IgD-negative memory B cell (primary cell): Measurements from ENCODE around the gene NUP50. TPM values are rescaled to one million over a fixed set of nuclear protein-coding genes. Genes with fewer than 3 reads are reported as not detected.
"Not testable (repeated sequence)": the region's sequence is repeated elsewhere in the genome, so short reads cannot be mapped to it uniquely, and the experiment has no call there.

Source experiments
- H3K27ac Mint-ChIP-seq, 3 donors: one replicate each; pipeline ENCODE4 v1.8.0; 2020 to 2022; ENCODE audit warnings: mild to moderate bottlenecking in 3 of 3, mixed read lengths in 3 of 3, moderate library complexity in 1 of 3
- H3K27me3 Mint-ChIP-seq: one replicate; pipeline ENCODE4 v1.8.0; 2021; ENCODE audit warnings: mixed read lengths
- H3K36me3 Mint-ChIP-seq: one replicate; pipeline ENCODE4 v1.8.0; 2020; ENCODE audit warnings: mild to moderate bottlenecking, mixed read lengths
- H3K4me1 Mint-ChIP-seq, 3 donors: one replicate each; pipeline ENCODE4 v1.8.0; 2020 to 2022; ENCODE audit warnings: mixed read lengths in 3 of 3, mild to moderate bottlenecking in 1 of 3
- H3K4me3 Mint-ChIP-seq, 4 donors: one replicate each; pipeline ENCODE4 v1.8.0; 2020 to 2022; ENCODE audit warnings: mild to moderate bottlenecking in 4 of 4, mixed read lengths in 4 of 4, moderate library complexity in 3 of 4
- H3K9me3 Mint-ChIP-seq, 3 donors: one replicate each; pipeline ENCODE4 v1.8.0; 2020 to 2021; ENCODE audit warnings: mixed read lengths in 3 of 3, mild to moderate bottlenecking in 1 of 3
- polyA plus RNA-seq: library from polyadenylated mRNA; unstranded; fragments of 300-500 nt; fragmentation: Illumina TruSeq; gene quantifications from one replicate; pipeline ENCODE4 v1.2.3, GENCODE V29; 2021

The NUP50 gene
- polyA plus RNA-seq, 1 donor from 2014 or later = 43.9 TPM

GRCh38 chr22:45172881-45173585 is 9.3 kb downstream of the NUP50 start:
- H3K4me3 Mint-ChIP-seq = peak overlapping the region in 1 of 4 donors; percentile 75
- H3K4me1 Mint-ChIP-seq = peaks cover 11 to 17% (median 12%) of the 10 kb centered on the region in 3 donors
- H3K9me3 Mint-ChIP-seq = no peaks in the 10 kb centered on the region
- no peaks in the 10 kb centered on the region for H3K27me3 Mint-ChIP-seq
- peak overlapping the region in 2 of 3 donors; percentile 0 to 65 for H3K27ac Mint-ChIP-seq
- H3K36me3 Mint-ChIP-seq = peaks cover 9% of the 10 kb centered on the region

GRCh38 chr22:45179276-45180049 is 15.7 kb downstream of the NUP50 start:
- H3K4me1 Mint-ChIP-seq = peaks cover 0 to 15% (median 10%) of the 10 kb centered on the region in 3 donors

DNA sequence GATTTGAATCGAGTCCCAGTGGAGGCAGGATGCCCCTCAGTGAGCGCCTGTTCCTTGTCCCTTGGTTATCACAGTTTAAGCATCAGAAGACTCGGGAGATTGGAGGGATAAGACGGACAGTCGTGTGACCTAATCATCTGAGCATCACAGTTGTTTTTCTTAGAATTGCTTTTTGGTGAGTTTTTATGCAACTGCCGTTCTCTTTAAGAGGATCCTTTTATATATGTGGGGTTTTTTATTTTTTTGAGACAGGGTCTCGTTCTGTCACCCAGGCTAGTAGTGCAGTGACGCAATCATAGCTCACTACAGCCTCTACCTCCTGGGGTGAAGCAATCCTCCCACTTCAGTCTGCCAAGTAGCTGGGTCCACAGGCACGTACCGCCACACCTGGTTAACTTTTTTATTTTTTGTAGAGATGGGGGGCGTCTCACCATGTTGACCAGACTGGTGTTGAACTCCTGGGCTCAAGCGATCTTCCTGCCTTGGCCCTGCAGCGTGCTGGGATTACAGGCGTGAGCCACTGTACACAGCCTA is 16.5 kb downstream of the NUP50 start:
- Mint-ChIP-seq H3K27ac (peak overlapping the region in 1 of 3 donors; percentile 82), H3K9me3 (no peaks in the 10 kb centered on the region), H3K4me1 (peaks cover 0 to 12% (median 2%) of the 10 kb centered on the region in 3 donors), H3K27me3 (no peaks in the 10 kb centered on the region), H3K4me3 (no peak overlapping the region), H3K36me3 (peaks cover 2% of the 10 kb centered on the region)

More at GRCh38 chr22:45179276-45180049, 15.7 kb downstream of the NUP50 start:
- Mint-ChIP-seq H3K4me3 (peak overlapping the region in 1 of 4 donors; percentile 16), H3K36me3 (peaks cover 2% of the 10 kb centered on the region), H3K27ac (peak overlapping the region in 1 of 3 donors; percentile 82), H3K9me3 (no peaks in the 10 kb centered on the region), H3K27me3 (no peaks in the 10 kb centered on the region)

GRCh38 chr22:45181240-45181639 is 17.5 kb downstream of the NUP50 start:
- Mint-ChIP-seq H3K4me3 (no peak overlapping the region), H3K27ac (no peak overlapping the region), H3K9me3 (no peaks in the 10 kb centered on the region), H3K4me1 (peaks cover 0 to 8% (median 0%) of the 10 kb centered on the region in 3 donors), H3K36me3 (peaks cover 2% of the 10 kb centered on the region), H3K27me3 (no peaks in the 10 kb centered on the region)

DNA sequence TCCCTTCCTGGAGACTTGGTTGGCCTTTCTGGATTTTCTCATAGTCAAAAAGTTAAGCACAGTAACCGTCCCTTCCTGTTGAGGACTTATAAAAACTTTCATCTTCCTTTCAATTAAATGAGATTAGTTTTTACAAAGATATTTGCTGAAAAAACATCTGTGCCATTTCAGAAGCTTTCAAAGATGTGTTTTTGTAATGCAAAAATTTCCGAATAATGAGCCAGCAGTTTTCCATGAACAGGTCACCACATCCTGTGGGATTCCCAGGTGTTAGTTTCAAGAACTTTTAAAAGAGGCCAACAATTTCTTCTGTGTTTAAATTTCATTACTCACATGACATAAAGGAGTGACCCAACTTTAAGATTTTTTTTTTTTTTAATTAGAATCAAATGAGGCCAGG is 18.0 kb downstream of the NUP50 start:
- Mint-ChIP-seq H3K27me3 (no peaks in the 10 kb centered on the region), H3K9me3 (no peaks in the 10 kb centered on the region), H3K27ac (no peak overlapping the region), H3K36me3 (peaks cover 2% of the 10 kb centered on the region), H3K4me3 (no peak overlapping the region), H3K4me1 (peaks cover 0 to 8% (median 0%) of the 10 kb centered on the region in 3 donors)

GRCh38 chr22:45183974-45184373 is 20.2 kb downstream of the NUP50 start:
- Mint-ChIP-seq H3K27ac (no peak overlapping the region), H3K4me3 (no peak overlapping the region), H3K4me1 (peaks cover 0 to 5% (median 0%) of the 10 kb centered on the region in 3 donors), H3K27me3 (no peaks in the 10 kb centered on the region), H3K36me3 (peaks cover 2% of the 10 kb centered on the region), H3K9me3 (no peaks in the 10 kb centered on the region)

GRCh38 chr22:45185718-45186514 is 22.2 kb downstream of the NUP50 start:
- Mint-ChIP-seq H3K4me3 (no peak overlapping the region), H3K36me3 (peaks cover 2% of the 10 kb centered on the region), H3K27ac (no peak overlapping the region), H3K27me3 (no peaks in the 10 kb centered on the region), H3K4me1 (no peaks in the 10 kb centered on the region), H3K9me3 (no peaks in the 10 kb centered on the region)

DNA sequence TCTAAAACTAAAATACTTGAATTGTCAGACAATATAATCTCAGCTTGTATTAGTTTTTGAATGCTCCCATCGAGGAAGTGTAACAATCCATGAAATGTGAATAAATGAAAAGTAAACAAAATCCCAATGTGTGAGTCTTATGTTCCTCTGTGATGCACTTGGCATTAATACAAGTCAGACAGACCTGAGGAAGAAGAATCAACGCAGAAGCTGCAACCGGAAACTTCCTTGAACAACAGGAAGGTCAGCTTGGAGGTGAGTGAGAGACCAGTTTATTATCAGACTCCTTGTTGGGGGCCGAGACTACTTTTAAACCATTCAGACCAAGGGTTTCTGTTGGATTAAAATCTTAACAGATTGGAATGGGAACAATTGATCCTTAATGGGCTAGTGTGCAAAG is 24.2 kb downstream of the NUP50 start:
- peaks cover 3% of the 10 kb centered on the region for H3K36me3 Mint-ChIP-seq
- H3K4me3 Mint-ChIP-seq = no peak overlapping the region
- no peaks in the 10 kb centered on the region for H3K4me1 Mint-ChIP-seq
- no peaks in the 10 kb centered on the region for H3K27me3 Mint-ChIP-seq
- no peaks in the 10 kb centered on the region for H3K9me3 Mint-ChIP-seq
- H3K27ac Mint-ChIP-seq = no peak overlapping the region

DNA sequence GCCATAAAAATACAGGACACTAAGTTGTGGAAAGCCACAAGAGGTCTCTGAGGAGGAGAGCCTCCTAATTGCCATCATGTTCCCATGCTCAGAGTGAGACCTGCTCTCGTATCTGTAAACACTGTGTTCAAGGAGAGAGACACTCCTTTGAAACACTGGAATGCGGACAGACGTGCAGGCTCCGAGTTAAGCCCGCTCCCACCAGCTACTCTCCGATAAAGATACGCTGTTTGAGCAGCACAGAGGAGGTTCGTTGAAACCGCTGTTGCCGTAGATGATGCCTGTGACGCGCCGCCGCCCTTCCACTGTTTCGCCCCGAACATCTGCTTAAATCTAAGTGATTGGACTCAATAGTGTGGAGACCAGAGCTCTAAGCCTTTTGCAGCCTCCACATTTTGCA is 25.1 kb downstream of the NUP50 start:
- peaks cover 3% of the 10 kb centered on the region for H3K36me3 Mint-ChIP-seq
- H3K4me1 Mint-ChIP-seq = no peaks in the 10 kb centered on the region
- no peaks in the 10 kb centered on the region for H3K27me3 Mint-ChIP-seq
- peak overlapping the region in 1 of 4 donors; percentile 63 for H3K4me3 Mint-ChIP-seq
- no peak overlapping the region for H3K27ac Mint-ChIP-seq
- no peaks in the 10 kb centered on the region for H3K9me3 Mint-ChIP-seq

- no peaks in the 10 kb centered on the region for H3K4me1 Mint-ChIP-seq
- no peaks in the 10 kb centered on the region for H3K27me3 Mint-ChIP-seq
- no peak overlapping the region for H3K4me3 Mint-ChIP-seq
- peaks cover 3% of the 10 kb centered on the region for H3K36me3 Mint-ChIP-seq
- H3K27ac Mint-ChIP-seq = peak overlapping the region in 1 of 3 donors; percentile 73
- H3K9me3 Mint-ChIP-seq = no peaks in the 10 kb centered on the region
Observed at GRCh38 chr22:45190202-45190872, 26.6 kb downstream of the NUP50 start.

GRCh38 chr22:45191746-45192145 is 28.0 kb downstream of the NUP50 start:
- not testable (repeated sequence) for H3K9me3 Mint-ChIP-seq, H3K4me3 Mint-ChIP-seq, H3K27me3 Mint-ChIP-seq, H3K4me1 Mint-ChIP-seq, H3K36me3 Mint-ChIP-seq
- H3K27ac Mint-ChIP-seq = peak overlapping the region in 1 of 3 donors; percentile 4

DNA sequence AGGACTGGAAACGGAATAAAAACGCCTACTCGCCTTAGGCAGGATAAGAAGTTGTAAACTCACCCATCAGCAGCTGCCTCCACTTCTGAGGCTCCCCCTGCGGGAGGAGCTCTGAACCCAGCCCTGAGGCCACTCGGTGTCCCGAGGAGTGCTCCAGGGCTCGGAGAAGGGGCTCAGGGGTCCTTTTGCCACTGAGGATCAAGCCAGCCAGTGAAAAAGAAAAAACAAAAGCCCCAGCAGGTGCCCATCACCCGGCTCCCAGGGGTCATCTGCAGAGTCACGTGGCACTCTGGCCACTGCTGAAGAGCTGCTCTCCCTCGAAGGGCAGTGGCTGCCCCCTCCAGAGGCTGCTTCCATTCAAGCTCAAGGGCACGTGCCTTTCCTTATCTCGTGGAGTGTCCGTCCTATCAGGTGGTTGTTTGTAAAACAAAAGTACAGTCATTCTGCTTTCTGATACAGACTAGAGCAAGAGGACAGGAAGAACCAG is 29.0 kb downstream of the NUP50 start:
- Mint-ChIP-seq H3K27me3 (no peaks in the 10 kb centered on the region), H3K4me3 (no peak overlapping the region), H3K27ac (no peak overlapping the region), H3K36me3 (peaks cover 3% of the 10 kb centered on the region), H3K4me1 (peaks cover 0 to 3% (median 0%) of the 10 kb centered on the region in 3 donors), H3K9me3 (no peaks in the 10 kb centered on the region)

GRCh38 chr22:45194686-45195085 is 31.0 kb downstream of the NUP50 start:
- H3K27me3 Mint-ChIP-seq = no peaks in the 10 kb centered on the region
- H3K27ac Mint-ChIP-seq = peak overlapping the region in 1 of 3 donors; percentile 67
- H3K4me3 Mint-ChIP-seq = no peak overlapping the region
- peaks cover 3% of the 10 kb centered on the region for H3K36me3 Mint-ChIP-seq
- no peaks in the 10 kb centered on the region for H3K9me3 Mint-ChIP-seq
- peaks cover 0 to 3% (median 0%) of the 10 kb centered on the region in 3 donors for H3K4me1 Mint-ChIP-seq

- no peaks in the 10 kb centered on the region for H3K9me3 Mint-ChIP-seq
- peaks cover 3% of the 10 kb centered on the region for H3K36me3 Mint-ChIP-seq
- no peaks in the 10 kb centered on the region for H3K27me3 Mint-ChIP-seq
- H3K4me3 Mint-ChIP-seq = no peak overlapping the region
- no peak overlapping the region for H3K27ac Mint-ChIP-seq
- H3K4me1 Mint-ChIP-seq = peaks cover 0 to 3% (median 0%) of the 10 kb centered on the region in 3 donors
Observed at GRCh38 chr22:45195616-45196015, 31.9 kb downstream of the NUP50 start.
